Spinal cord (tissue), 10 donors: ENCODE data around the gene CCL13. TPM values are rescaled to one million over a fixed set of nuclear protein-coding genes. Genes with fewer than 3 reads are reported as not detected.
A peak's percentile ranks its signal among the peaks of the same experiment; 100 is the strongest.

ENCODE experiments used
- DNase-seq, 6 donors: peaks; one replicate each; pipeline versions ENCODE4 v3.0.0 to v3.0.0-alpha.2; 2013 to 2015; ENCODE audit warnings: low spot score in 6 of 6, low read depth in 4 of 6
- H3K27ac ChIP-seq: one replicate; pipeline ENCODE4 v1.5.1; 2013; ENCODE audit warnings: low read depth, low read length, control low read depth
- H3K27me3 ChIP-seq: one replicate; pipeline ENCODE4 v1.6.1; 2013; ENCODE audit warnings: low read length; ENCODE audit not compliant: control insufficient read depth, insufficient read depth
- H3K36me3 ChIP-seq: one replicate; pipeline ENCODE4 v1.6.1; 2013; ENCODE audit warnings: low read length; ENCODE audit not compliant: control insufficient read depth, insufficient read depth
- H3K4me1 ChIP-seq: one replicate; pipeline ENCODE4 v1.6.1; 2013; ENCODE audit warnings: low read length; ENCODE audit not compliant: control insufficient read depth, insufficient read depth
- H3K4me3 ChIP-seq: one replicate; pipeline ENCODE4 v1.5.1; 2013; ENCODE audit warnings: low read depth, low read length, control low read depth
- H3K9me3 ChIP-seq: one replicate; pipeline ENCODE4 v1.6.1; 2013; ENCODE audit warnings: low read length; ENCODE audit not compliant: control insufficient read depth, insufficient read depth
- WGBS: methylation state at CpG from one replicate; pipeline ENCODE4 v1.1.5; 2013; ENCODE audit warnings: missing lambda C conversion rate; ENCODE audit not compliant: insufficient coverage; 5-methylcytosine and 5-hydroxymethylcytosine counted together
- polyA plus RNA-seq, 2 donors: library from polyadenylated mRNA; unstranded; fragments of 120-200 nt; gene quantifications; one replicate each; pipeline ENCODE4 v1.2.1, GENCODE V29; 2013; ENCODE audit not compliant: insufficient read length in 2 of 2
- total RNA-seq, 2 donors: library from RNA; depleted of rRNA in 1 of 2; stranded (reverse); fragments of 120-200 nt in 1 of 2; fragments of >200 nt in 1 of 2; gene quantifications; one replicate each; pipeline versions ENCODE4 v1.2.3 to v1.2.4, GENCODE V29; 2013 to 2014
- donor health status: healthy.

Gene CCL13
- total and polyA plus RNA-seq, 4 donors = 0.38 to 2.5 (median 1.5) TPM; not detected in 1

GRCh38 chr17:34389126-34389750, 33.0 kb downstream of the CCL13 start:
- Histone ChIP-seq H3K27ac (no peak overlapping the region), H3K4me3 (no peak overlapping the region), H3K9me3 (no peaks in the 10 kb centered on the region), H3K4me1 (no peaks in the 10 kb centered on the region), H3K27me3 (peaks cover 2% of the 10 kb centered on the region), H3K36me3 (no peaks in the 10 kb centered on the region)
- DNase-seq = no peak
- WGBS = 100% methylated on average over 1 of the region's 6 CpGs

- 67% methylated on average over 4 of the region's 4 CpGs for WGBS
These were observed 34.4 kb downstream of the CCL13 start for GRCh38 chr17:34390649-34391048.

GRCh38 chr17:34391241-34391640, 35.0 kb downstream of the CCL13 start:
- H3K9me3 ChIP-seq = no peaks in the 10 kb centered on the region
- H3K27me3 ChIP-seq = peaks cover 2% of the 10 kb centered on the region
- H3K36me3 ChIP-seq = no peaks in the 10 kb centered on the region
- no peak overlapping the region for H3K27ac ChIP-seq
- no peak overlapping the region for H3K4me3 ChIP-seq
- no peak for DNase-seq
- 63% methylated on average over 2 of the region's 2 CpGs for WGBS
- H3K4me1 ChIP-seq = no peaks in the 10 kb centered on the region

More at GRCh38 chr17:34390649-34391048, 34.4 kb downstream of the CCL13 start:
- DNase-seq = no peak
- H3K4me1 ChIP-seq = no peaks in the 10 kb centered on the region
- no peak overlapping the region for H3K27ac ChIP-seq
- no peak overlapping the region for H3K4me3 ChIP-seq
- no peaks in the 10 kb centered on the region for H3K36me3 ChIP-seq
- peaks cover 2% of the 10 kb centered on the region for H3K27me3 ChIP-seq
- no peaks in the 10 kb centered on the region for H3K9me3 ChIP-seq

GRCh38 chr17:34393401-34393800, 37.1 kb downstream of the CCL13 start:
- peaks cover 2% of the 10 kb centered on the region for H3K27me3 ChIP-seq
- 76% methylated on average over 2 of the region's 3 CpGs for WGBS
- H3K9me3 ChIP-seq = no peaks in the 10 kb centered on the region
- no peak overlapping the region for H3K4me3 ChIP-seq
- peak in 3 of 6 donors; percentile 11 to 28 (median 18) for DNase-seq
- H3K36me3 ChIP-seq = no peaks in the 10 kb centered on the region
- H3K4me1 ChIP-seq = no peaks in the 10 kb centered on the region
- no peak overlapping the region for H3K27ac ChIP-seq

GRCh38 chr17:34397265-34397664, 41.0 kb downstream of the CCL13 start:
- no peaks in the 10 kb centered on the region for H3K9me3 ChIP-seq
- H3K4me3 ChIP-seq = no peak overlapping the region
- H3K27me3 ChIP-seq = peaks cover 2% of the 10 kb centered on the region
- H3K4me1 ChIP-seq = no peaks in the 10 kb centered on the region
- no peaks in the 10 kb centered on the region for H3K36me3 ChIP-seq
- DNase-seq = no peak
- H3K27ac ChIP-seq = no peak overlapping the region

GRCh38 chr17:34398990-34399389, 42.7 kb downstream of the CCL13 start:
- 63% methylated on average over 2 of the region's 2 CpGs for WGBS
- Histone ChIP-seq H3K9me3 (no peaks in the 10 kb centered on the region), H3K4me3 (no peak overlapping the region), H3K27ac (no peak overlapping the region), H3K27me3 (peaks cover 2% of the 10 kb centered on the region), H3K4me1 (no peaks in the 10 kb centered on the region), H3K36me3 (no peaks in the 10 kb centered on the region)
- no peak for DNase-seq

- H3K9me3 ChIP-seq = no peaks in the 10 kb centered on the region
- no peaks in the 10 kb centered on the region for H3K4me1 ChIP-seq
- peaks cover 2% of the 10 kb centered on the region for H3K27me3 ChIP-seq
- H3K27ac ChIP-seq = no peak overlapping the region
- WGBS = no CpG with 5 or more reads among the region's 1 CpG
- H3K4me3 ChIP-seq = no peak overlapping the region
- no peak for DNase-seq
- H3K36me3 ChIP-seq = no peaks in the 10 kb centered on the region
These were observed 43.4 kb downstream of the CCL13 start for GRCh38 chr17:34399725-34400124.

GRCh38 chr17:34400301-34400931, 44.1 kb downstream of the CCL13 start:
- Histone ChIP-seq H3K27me3 (peaks cover 2% of the 10 kb centered on the region), H3K4me1 (no peaks in the 10 kb centered on the region), H3K27ac (no peak overlapping the region), H3K36me3 (no peaks in the 10 kb centered on the region), H3K9me3 (no peaks in the 10 kb centered on the region), H3K4me3 (no peak overlapping the region)
- DNase-seq = no peak
- WGBS = 76% methylated on average over 8 of the region's 10 CpGs

- H3K9me3 ChIP-seq = no peaks in the 10 kb centered on the region
- H3K27me3 ChIP-seq = peaks cover 2% of the 10 kb centered on the region
- WGBS = 72% methylated on average over 4 of the region's 5 CpGs
- no peak overlapping the region for H3K4me3 ChIP-seq
- no peaks in the 10 kb centered on the region for H3K36me3 ChIP-seq
- no peak for DNase-seq
- no peak overlapping the region for H3K27ac ChIP-seq
- H3K4me1 ChIP-seq = no peaks in the 10 kb centered on the region
These were observed 44.9 kb downstream of the CCL13 start for GRCh38 chr17:34401165-34401564.

GRCh38 chr17:34403006-34403405, 46.7 kb downstream of the CCL13 start:
- Histone ChIP-seq H3K4me1 (no peaks in the 10 kb centered on the region), H3K36me3 (no peaks in the 10 kb centered on the region), H3K27ac (no peak overlapping the region), H3K27me3 (peaks cover 7% of the 10 kb centered on the region), H3K9me3 (no peaks in the 10 kb centered on the region), H3K4me3 (no peak overlapping the region)
- no peak for DNase-seq
- WGBS = no CpG with 5 or more reads among the region's 4 CpGs
